B cell (primary cell): Measurements from ENCODE around the gene SELENOV.

Experiments
- CTCF ChIP-seq: fragments of 200-600 bp; IDR thresholded peaks from one replicate; pipeline ENCODE4 v1.8.0; 2022; ENCODE audit warnings: antibody characterized with exemption, mild to moderate bottlenecking
- EZH2 ChIP-seq: IDR thresholded peaks from 2 replicates; pipeline ENCODE4 v1.6.1; 2012; ENCODE audit warnings: borderline replicate concordance, low read depth, mild to moderate bottlenecking, moderate library complexity, low read length; ENCODE audit not compliant: insufficient read depth, poor library complexity, severe bottlenecking

GRCh38 chr19:39542206-39542605 lies 27.3 kb downstream of the SELENOV start:
- TF ChIP-seq CTCF (no peak), EZH2 (no peak)
